Endothelial cell of umbilical vein (primary cell): ENCODE measurements around the gene TKFC.

Experiments
- EZH2 ChIP-seq: IDR thresholded peaks from 2 replicates; pipeline ENCODE4 v1.6.1; 2012; ENCODE audit warnings: borderline replicate concordance, low read depth, mild to moderate bottlenecking, moderate library complexity, low read length, inconsistent platforms; ENCODE audit not compliant: severe bottlenecking
- FOS ChIP-seq: IDR thresholded peaks from 2 replicates; pipeline ENCODE4 v1.6.1; 2011; ENCODE audit warnings: mild to moderate bottlenecking, low read length, moderate library complexity, borderline replicate concordance; ENCODE audit not compliant: insufficient read depth
- MAX ChIP-seq: IDR thresholded peaks from 2 replicates; pipeline ENCODE4 v1.6.1; 2011; ENCODE audit not compliant: insufficient read depth, insufficient read length

GRCh38 chr11:61329871-61330270 is 3.2 kb upstream of the TKFC start:
- TF ChIP-seq EZH2, result no peak
- TF ChIP-seq MAX, result no peak
- TF ChIP-seq FOS, result no peak
